ENCODE measurements around the gene ARID1B. TPM values are rescaled to one million over a fixed set of nuclear protein-coding genes. Genes with fewer than 3 reads are reported as not detected.

ARID1B gene
- total RNA-seq, 1 experiment from 2014 or later: 58.8 TPM

DNA sequence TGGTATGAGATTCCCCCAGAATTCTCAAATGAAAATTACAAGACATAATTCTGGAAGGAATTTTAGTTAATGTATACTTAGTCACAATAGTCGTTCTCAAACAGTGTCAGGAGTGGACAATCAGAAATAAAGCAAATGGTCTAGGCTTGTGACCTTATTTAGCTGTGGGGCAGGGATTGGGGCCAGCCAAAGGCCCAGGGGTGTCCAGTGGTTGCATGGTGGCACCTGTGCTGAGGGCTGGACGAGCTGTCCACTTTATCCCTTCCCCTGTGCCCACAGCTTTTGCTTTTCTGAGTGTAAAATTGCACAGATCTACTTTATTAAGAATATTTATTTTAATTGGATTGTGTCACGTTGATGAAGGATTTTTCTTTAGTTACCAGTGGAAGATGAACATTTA is 195.0 kb downstream of the ARID1B start:
- H3K9me3 Mint-ChIP-seq (ENCODE audit: unreplicated experiment): no peaks in the 10 kb centered on the region
- no peak overlapping the region for H3K27ac Mint-ChIP-seq (ENCODE audit: unreplicated experiment)
- Histone ChIP-seq H3K4me3 (ENCODE audit: low read depth, low read length) (no peak overlapping the region), H3K27me3 (replicated peaks; ENCODE audit: control insufficient read depth, insufficient read depth, low read length) (no peaks in the 10 kb centered on the region), H3K9me3 (no peaks in the 10 kb centered on the region), H3K36me3 (ENCODE audit: control insufficient read depth, insufficient read depth, low read length) (no peaks in the 10 kb centered on the region), H3K4me1 (no peaks in the 10 kb centered on the region)
- no peaks in the 10 kb centered on the region for H3K27me3 Mint-ChIP-seq (ENCODE audit: insufficient read depth, unreplicated experiment)
- no peak overlapping the region for H3K4me3 Mint-ChIP-seq (ENCODE audit: unreplicated experiment)
- no peaks in the 10 kb centered on the region for H3K36me3 Mint-ChIP-seq (ENCODE audit: insufficient read depth, unreplicated experiment)
- intact Hi-C loops (cut with micrococcal nuclease; ENCODE audit: unreplicated experiment): no loop called here
- CTCF ChIA-PET: no interaction called here
- TF ChIP-seq, protein P1, sequence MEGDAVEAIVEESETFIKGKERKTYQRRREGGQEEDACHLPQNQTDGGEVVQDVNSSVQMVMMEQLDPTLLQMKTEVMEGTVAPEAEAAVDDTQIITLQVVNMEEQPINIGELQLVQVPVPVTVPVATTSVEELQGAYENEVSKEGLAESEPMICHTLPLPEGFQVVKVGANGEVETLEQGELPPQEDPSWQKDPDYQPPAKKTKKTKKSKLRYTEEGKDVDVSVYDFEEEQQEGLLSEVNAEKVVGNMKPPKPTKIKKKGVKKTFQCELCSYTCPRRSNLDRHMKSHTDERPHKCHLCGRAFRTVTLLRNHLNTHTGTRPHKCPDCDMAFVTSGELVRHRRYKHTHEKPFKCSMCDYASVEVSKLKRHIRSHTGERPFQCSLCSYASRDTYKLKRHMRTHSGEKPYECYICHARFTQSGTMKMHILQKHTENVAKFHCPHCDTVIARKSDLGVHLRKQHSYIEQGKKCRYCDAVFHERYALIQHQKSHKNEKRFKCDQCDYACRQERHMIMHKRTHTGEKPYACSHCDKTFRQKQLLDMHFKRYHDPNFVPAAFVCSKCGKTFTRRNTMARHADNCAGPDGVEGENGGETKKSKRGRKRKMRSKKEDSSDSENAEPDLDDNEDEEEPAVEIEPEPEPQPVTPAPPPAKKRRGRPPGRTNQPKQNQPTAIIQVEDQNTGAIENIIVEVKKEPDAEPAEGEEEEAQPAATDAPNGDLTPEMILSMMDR (IDR thresholded peaks at IDR 0.05; ENCODE audit: insufficient read depth in 1 of 2, low read depth in 1 of 2, low read length in 1 of 2, severe bottlenecking in 1 of 2, unreplicated experiment in 1 of 2): no peak
- BruUV-seq (replicated peaks): no TSS peak
- POLR2A ChIA-PET: no interaction called here
- H3K4me1 Mint-ChIP-seq (ENCODE audit: low read depth, unreplicated experiment): peaks cover 7% of the 10 kb centered on the region
- DNase-seq: no peak

DNA sequence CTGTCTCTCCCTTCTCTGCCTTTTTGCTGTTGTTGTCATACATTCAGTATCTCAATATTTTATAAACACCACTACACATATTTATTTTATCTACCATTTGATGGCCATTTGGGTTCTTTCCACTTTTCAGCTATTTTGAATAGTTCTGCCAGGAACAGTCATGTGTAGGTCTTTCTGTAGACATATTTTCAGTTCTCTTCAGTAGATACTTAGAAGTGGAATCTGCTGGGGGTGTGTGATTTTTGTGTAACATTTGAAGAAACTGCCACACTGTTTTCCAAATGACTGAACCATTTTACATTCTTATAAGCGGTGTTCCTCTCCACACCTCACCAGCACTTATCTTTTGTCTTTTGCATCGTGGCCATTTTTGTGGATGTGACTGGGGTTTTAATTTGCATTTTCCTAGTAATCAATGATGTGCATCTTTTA is 197.7 kb downstream of the ARID1B start:
- CTCF ChIA-PET: no interaction called here
- intact Hi-C loops (cut with micrococcal nuclease; ENCODE audit: unreplicated experiment): no loop called here
- H3K27ac Mint-ChIP-seq (ENCODE audit: unreplicated experiment): no peak overlapping the region

DNA sequence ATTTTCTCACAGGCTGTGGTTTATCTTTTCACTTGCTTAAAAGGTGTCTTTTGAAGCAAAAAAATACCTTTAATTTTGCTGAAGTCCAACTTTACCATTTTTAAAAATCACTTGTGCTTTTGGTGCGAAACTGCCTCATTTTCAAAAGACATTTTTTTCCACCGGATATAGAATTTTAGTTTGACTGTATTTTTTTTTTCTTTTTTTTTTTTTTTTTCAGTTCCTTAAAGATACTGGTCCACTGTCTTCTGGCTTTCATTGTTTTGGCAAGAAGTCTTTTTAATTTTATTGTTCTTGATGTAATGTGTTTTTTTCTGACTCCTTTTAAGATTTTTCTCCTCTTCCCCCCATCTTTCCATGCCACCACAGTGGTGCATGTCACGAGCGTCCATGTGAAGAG is 198.2 kb downstream of the ARID1B start:
- Mint-ChIP-seq H3K4me1 (ENCODE audit: low read depth, unreplicated experiment) (peaks cover 7% of the 10 kb centered on the region), H3K27ac (ENCODE audit: unreplicated experiment) (no peak overlapping the region)
- no peak for DNase-seq

More for the DNA sequence above, 197.7 kb downstream of the ARID1B start:
- Mint-ChIP-seq H3K36me3 (ENCODE audit: insufficient read depth, unreplicated experiment) (peaks cover 4% of the 10 kb centered on the region), H3K27me3 (ENCODE audit: insufficient read depth, unreplicated experiment) (no peaks in the 10 kb centered on the region), H3K9me3 (ENCODE audit: unreplicated experiment) (no peaks in the 10 kb centered on the region), H3K4me3 (ENCODE audit: unreplicated experiment) (no peak overlapping the region), H3K4me1 (ENCODE audit: low read depth, unreplicated experiment) (peaks cover 7% of the 10 kb centered on the region)
- no peaks in the 10 kb centered on the region for H3K36me3 ChIP-seq (ENCODE audit: control insufficient read depth, insufficient read depth, low read length)
- no peaks in the 10 kb centered on the region for H3K27me3 ChIP-seq (replicated peaks; ENCODE audit: control insufficient read depth, insufficient read depth, low read length)
- no peak for DNase-seq
- TF ChIP-seq, protein P1 (IDR thresholded peaks at IDR 0.05; ENCODE audit: insufficient read depth in 1 of 2, low read depth in 1 of 2, low read length in 1 of 2, severe bottlenecking in 1 of 2, unreplicated experiment in 1 of 2): no peak
- H3K9me3 ChIP-seq: no peaks in the 10 kb centered on the region
- POLR2A ChIA-PET: no interaction called here
- H3K4me1 ChIP-seq: no peaks in the 10 kb centered on the region
- BruUV-seq (replicated peaks): no TSS peak
- no peak overlapping the region for H3K4me3 ChIP-seq (ENCODE audit: low read depth, low read length)

More for the DNA sequence above, 198.2 kb downstream of the ARID1B start:
- Histone ChIP-seq H3K4me1 (no peaks in the 10 kb centered on the region), H3K27me3 (replicated peaks; ENCODE audit: control insufficient read depth, insufficient read depth, low read length) (no peaks in the 10 kb centered on the region), H3K9me3 (no peaks in the 10 kb centered on the region), H3K36me3 (ENCODE audit: control insufficient read depth, insufficient read depth, low read length) (no peaks in the 10 kb centered on the region), H3K4me3 (ENCODE audit: low read depth, low read length) (no peak overlapping the region)
- H3K9me3 Mint-ChIP-seq (ENCODE audit: unreplicated experiment): no peaks in the 10 kb centered on the region
- intact Hi-C loops (cut with micrococcal nuclease; ENCODE audit: unreplicated experiment): no loop called here
- H3K4me3 Mint-ChIP-seq (ENCODE audit: unreplicated experiment): no peak overlapping the region
- no TSS peak for BruUV-seq (replicated peaks)
- ChIA-PET CTCF (no interaction called here), POLR2A (no interaction called here)
- peaks cover 4% of the 10 kb centered on the region for H3K36me3 Mint-ChIP-seq (ENCODE audit: insufficient read depth, unreplicated experiment)
- no peaks in the 10 kb centered on the region for H3K27me3 Mint-ChIP-seq (ENCODE audit: insufficient read depth, unreplicated experiment)
- TF ChIP-seq, protein P1 (IDR thresholded peaks at IDR 0.05; ENCODE audit: insufficient read depth in 1 of 2, low read depth in 1 of 2, low read length in 1 of 2, severe bottlenecking in 1 of 2, unreplicated experiment in 1 of 2): no peak

All from Caco-2 (cell line).